ENCODE results near the gene BNIP3.
"Not testable (repeated sequence)": the region's sequence is repeated elsewhere in the genome, so short reads cannot be mapped to it uniquely, and the experiment has no call there.

The BNIP3 gene

GRCh38 chr10:131977323-131978096, 4.2 kb downstream of the BNIP3 start:
- no peak for DNase-seq (ENCODE audit: low spot score)

DNA sequence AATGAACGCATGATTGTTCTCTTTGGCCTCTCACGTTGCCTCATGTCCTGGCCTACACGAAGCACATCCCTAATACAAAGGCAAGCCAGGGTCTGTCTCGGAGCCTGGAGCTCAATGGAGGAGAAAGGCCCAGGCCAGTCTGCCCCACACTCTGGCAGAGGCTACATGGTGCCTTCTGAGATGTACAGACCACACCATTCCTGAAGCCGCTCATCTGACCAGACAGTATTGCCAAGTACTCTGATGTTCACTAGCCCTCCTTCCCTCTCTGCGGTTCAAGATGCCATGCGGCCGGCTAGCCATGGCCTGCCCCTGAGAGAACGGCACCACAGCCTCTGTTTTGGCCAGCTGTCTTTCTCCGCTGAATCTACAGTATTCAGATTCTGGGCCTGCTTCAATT, 5.9 kb downstream of the BNIP3 start:
- DNase-seq (ENCODE audit: low spot score): no peak

DNA sequence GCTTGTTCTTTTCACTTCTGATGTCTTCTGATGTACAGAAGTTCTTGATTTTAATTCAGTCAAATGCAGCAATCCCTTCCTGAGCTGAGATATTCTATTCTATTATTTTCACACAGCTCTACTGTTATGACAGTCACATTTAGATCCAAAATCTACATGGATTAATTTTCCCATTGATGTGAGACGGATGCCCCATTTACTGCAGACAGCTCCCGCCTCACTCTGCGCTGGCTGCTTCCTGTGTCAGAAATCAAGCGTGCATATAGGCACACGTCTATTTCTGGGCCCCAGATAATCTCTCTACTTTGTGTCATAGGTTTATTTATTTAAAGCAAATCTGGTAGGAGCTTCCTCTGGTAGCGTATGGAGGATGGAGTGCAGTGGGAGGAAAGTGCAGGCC, 6.7 kb downstream of the BNIP3 start:
- no peak for DNase-seq (ENCODE audit: low spot score)

GRCh38 chr10:131974034-131974817, 7.5 kb downstream of the BNIP3 start:
- no peak for DNase-seq (ENCODE audit: low spot score)

- DNase-seq (ENCODE audit: low spot score): no peak
These were observed 8.4 kb downstream of the BNIP3 start for GRCh38 chr10:131973160-131973951.

DNA sequence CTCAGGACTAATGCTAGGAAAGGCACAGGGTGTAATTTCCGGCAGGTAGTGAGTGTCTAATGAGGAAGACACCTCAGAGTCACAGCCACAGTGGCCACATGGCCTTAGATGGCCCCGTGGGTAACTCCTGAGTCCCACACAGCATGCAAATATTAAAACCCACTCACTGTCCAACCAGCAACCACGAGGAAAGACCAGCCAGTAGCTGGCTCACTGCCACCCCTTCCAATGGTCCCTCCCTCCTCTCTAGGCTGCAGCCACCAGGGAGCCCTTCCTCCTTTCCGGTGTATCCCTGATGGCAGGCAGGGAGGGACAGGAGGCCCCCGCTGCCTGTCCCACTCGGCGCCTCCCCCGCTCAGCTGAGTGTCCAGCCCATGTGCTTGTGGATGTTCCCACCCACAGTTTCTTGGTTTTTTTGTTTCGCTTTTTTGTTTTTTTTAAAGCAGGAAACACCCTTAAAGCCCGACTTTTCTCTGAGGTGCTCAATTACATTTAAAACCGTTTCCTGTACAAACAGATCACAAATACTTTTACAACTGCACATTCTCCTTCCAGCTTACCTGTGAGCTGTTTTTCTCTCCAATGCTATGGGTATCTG, 9.2 kb downstream of the BNIP3 start:
- DNase-seq (ENCODE audit: low spot score): no peak

DNA sequence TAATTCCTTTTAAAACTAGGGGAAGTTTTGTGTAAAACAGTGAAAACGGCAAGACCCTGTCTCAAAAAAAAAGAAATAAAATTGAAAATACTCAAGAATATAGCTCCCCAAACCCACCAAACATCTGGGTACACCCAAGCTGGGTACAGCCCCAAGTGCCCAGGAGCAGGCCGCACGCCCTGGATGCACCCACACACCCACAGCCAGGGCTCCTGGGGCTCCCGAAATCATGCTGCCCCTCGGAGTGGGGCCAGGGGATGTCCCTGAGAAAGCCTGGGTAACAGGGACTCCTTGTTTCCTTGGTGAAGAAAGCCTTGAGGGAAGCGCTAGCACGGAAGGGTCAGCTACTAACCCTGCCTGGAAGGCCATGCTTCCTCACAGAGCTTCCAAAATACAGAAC, 10.1 kb downstream of the BNIP3 start:
- no peak for DNase-seq (ENCODE audit: low spot score)

DNA sequence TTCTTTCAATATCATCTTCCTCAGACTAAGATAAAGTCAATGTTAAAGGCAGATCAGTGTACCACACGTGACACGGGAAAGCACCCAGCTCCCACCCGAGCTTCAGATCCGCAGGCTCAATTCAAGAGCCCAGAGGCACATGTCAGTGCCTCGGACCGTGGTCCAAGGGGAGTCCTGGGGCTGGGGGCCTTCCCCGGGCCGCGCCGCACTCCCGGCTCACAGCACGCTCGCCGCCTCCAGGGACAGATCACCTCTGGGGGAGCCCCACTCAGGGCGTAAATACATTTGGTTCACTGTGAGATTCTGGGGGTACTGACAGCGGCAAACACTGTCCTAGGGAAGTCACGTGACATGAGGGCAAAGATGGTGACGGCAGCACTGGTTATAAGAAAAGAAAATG, 10.8 kb downstream of the BNIP3 start:
- DNase-seq (ENCODE audit: low spot score): no peak

- no peak for DNase-seq (ENCODE audit: low spot score)
These were observed 12.8 kb downstream of the BNIP3 start for GRCh38 chr10:131968949-131969348.

- no peak for DNase-seq (ENCODE audit: low spot score)
These were observed 17.4 kb downstream of the BNIP3 start for GRCh38 chr10:131964298-131964697.

GRCh38 chr10:131963811-131964210, 17.9 kb downstream of the BNIP3 start:
- no peak for DNase-seq (ENCODE audit: low spot score)

DNA sequence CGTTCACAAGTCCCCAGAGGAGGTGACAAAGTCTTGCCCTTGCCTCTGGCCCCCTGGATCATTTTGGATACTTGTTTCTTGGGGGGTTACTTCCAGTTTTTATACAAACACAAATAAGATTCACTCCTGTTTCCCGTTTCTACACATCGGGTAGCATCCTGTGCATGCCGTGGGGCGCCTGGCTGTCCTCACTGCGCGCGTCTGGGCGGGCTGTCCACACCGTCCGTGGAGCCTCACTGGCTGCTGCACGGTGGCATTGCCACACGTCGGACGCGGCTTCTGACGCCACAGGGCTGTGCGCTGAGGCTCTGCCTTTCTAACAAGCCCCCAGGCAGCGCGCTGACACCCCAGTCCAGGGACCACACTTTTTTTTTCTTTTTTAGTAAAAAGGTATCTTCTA, 18.4 kb downstream of the BNIP3 start:
- DNase-seq (ENCODE audit: low spot score): no peak

- no peak for DNase-seq (ENCODE audit: low spot score)
These were observed 19.7 kb downstream of the BNIP3 start for GRCh38 chr10:131961777-131962662.

DNA sequence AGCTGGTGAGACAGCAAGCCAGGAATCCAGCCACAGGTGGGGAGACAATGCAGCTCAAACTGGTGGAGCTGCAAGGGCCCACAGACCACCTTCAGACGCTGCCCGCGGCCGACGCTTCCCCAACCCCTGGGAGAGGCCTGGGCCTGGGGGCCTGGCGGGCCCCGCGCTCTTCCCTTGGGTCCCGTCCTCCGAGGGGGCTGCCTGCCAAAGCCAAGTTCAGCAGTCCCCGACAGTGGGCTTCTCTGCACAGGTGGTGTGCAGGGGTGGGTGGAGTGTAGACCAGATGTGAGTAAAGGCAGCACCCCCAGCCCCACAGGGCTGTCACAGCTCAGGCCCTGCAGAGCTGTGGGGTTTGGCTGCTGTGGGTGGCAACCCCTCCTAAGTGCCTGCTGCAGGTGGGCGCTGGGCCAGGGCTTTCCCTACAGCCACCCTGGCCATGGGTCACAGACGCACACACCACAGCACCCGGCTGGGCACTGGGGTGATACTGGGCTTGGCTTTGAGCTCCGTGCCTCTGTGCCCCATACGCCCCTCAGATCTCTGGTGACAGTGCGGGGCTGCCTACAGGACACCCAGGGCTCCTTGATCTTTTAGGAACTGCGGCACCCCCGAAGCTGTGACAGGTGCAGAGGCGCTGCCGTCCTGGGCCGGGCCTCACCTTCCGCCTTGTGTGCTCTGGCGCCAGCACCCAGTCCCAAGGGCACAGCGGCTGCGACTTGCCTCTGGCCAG, 20.5 kb downstream of the BNIP3 start:
- DNase-seq (ENCODE audit: low spot score): no peak

DNA sequence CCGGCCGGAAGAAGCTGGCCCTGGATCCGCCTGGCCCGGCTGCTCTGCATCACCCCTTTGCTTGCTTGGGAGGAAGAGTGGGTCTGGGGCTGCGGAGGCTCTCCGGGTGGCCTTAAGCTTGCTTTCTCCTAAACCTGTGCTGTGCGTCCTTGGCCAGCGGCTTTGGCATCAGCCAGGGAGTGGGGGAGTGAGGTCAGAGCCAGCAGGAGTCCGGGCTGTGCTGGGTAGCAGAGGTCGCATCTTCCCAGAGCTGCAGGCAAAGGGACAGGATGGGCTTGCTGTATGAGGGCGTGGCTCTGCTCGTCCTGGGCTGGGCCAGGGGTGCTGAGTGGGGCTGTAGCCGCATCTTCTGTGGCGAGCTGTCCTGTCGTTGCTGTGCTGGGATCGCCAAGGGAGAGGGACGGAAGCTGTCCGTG, 21.1 kb downstream of the BNIP3 start:
- no peak for DNase-seq (ENCODE audit: low spot score)

DNA sequence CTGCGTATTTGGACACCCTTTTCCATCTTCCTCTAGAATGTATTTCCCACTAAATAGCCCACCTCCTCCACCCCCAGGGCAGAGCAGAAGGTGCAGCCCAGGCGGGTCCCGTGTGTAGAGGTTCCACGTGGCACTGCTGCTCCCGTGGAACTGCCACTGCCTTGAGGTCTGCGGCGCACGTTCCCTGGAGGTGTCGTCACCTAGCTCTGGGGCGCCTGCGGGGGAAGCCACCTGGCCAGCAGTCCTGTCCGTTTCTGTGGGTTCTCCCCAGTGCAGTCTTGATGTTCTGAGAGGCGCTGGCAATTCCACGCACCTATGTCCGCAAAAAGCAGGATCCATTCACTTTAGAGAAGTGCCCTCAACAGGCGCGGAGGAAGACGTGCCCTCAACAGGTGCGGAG, 21.9 kb downstream of the BNIP3 start:
- no peak for DNase-seq (ENCODE audit: low spot score)

DNA sequence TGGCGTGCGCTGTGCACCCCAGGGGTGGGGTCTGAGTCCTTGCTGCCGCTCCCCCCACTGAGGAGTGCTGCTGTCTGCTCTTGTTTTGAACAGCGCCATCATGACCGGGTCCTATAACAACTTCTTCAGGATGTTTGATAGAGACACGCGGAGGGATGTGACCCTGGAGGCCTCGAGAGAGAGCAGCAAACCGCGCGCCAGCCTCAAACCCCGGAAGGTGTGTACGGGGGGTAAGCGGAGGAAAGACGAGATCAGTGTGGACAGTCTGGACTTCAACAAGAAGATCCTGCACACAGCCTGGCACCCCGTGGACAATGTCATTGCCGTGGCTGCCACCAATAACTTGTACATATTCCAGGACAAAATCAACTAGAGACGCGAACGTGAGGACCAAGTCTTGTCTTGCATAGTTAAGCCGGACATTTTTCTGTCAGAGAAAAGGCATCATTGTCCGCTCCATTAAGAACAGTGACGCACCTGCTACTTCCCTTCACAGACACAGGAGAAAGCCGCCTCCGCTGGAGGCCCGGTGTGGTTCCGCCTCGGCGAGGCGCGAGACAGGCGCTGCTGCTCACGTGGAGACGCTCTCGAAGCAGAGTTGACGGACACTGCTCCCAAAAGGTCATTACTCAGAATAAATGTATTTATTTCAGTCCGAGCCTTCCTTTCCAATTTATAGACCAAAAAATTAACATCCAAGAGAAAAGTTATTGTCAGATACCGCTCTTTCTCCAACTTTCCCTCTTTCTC, 26.0 kb downstream of the BNIP3 start:
- no peak for DNase-seq (ENCODE audit: low spot score)

DNA sequence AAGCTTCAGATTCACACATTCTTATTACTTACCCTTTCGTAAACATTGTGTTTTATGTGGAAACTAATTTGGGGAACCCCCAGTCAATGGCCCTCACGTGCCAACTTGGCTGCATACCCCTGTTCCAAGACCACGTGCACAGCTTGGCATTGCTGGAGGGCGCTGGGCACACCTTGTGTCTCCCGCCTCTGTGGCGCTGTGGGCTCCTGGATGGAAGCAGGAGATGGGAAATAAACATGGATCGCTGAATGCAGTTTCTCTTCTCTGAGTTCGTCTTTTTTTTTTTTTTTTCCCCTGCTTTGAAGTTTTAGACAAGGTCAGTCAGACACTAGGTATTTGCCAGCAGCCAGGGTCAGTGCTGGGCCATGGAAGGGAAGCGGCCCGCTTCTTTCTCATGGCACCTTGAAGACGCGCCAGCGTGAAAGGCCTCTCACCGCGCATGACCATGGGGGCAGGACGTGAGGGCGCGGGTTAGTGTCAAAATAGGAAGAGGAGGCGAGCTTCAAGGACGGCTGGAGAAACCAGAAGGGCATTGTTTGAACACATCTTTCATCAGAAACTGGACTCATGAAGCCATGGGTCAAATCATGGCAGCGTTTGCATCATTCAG, 27.3 kb downstream of the BNIP3 start:
- DNase-seq (ENCODE audit: low spot score): no peak

GRCh38 chr10:131949908-131950307, 31.8 kb downstream of the BNIP3 start:
- not testable (repeated sequence) for DNase-seq (ENCODE audit: low spot score)

Data from RKO (cell line).